K562 (cell line): ENCODE data around the gene SLIT1. TPM values are rescaled to one million over a fixed set of nuclear protein-coding genes. Genes with fewer than 3 reads are reported as not detected.

ENCODE experiments used
- ATAC-seq: fragments of 200-7000 bp; cut with Tn5 transposase; 3 replicates; pipeline ENCODE4 v1.9.1; 2020; ENCODE audit warnings: moderate library complexity
- BruUV-seq: library from RNA; stranded (reverse); fragments of 400-500 nt; replicated peaks from 2 replicates; lab custom pipeline; 2021; lab: Mats Ljungman, UMichigan
- CTCF ChIA-PET: fragments of 300-600 bp; formaldehyde crosslinking; extraction: SDS; loops from one replicate; lab custom pipeline; 2021; ENCODE audit warnings: low intra/inter-chr PET ratio; lab: Yijun Ruan, JAX
- POLR2A ChIA-PET: fragments of 300-600, 350-650 bp; sonication (Branson Sonifier 250); formaldehyde crosslinking; extraction: SDS; loops from one replicate; lab custom pipeline; 2021; ENCODE audit warnings: antibody characterized with exemption, inconsistent platforms; lab: Yijun Ruan, JAX
- DNase-seq, 4 experiments: peaks; one replicate each; pipeline versions ENCODE4 v3.0.0 to v3.0.0-alpha.2; 2011 to 2018; ENCODE audit warnings: low spot score in 3 of 4, mixed read lengths in 3 of 4; ENCODE audit errors: extremely low read depth in 1 of 4
- FAIRE-seq: peaks from 2 replicates; lab custom pipeline; 2011; peaks lifted over from hg19 to GRCh38; lab: Jason Lieb, UNC
- H2AFZ ChIP-seq: 2 replicates; pipeline ENCODE4 v1.6.0; 2011; ENCODE audit warnings: low read depth, low read length, control low read depth, inconsistent platforms
- H3K27ac ChIP-seq: fragments of 200-600 bp; 3 replicates; pipeline ENCODE4 v1.8.0; 2011; ENCODE audit warnings: low read depth, mild to moderate bottlenecking, control low read depth, inconsistent platforms, low read length, moderate library complexity, mixed read lengths; ENCODE audit errors: extremely low read depth
- H3K27me3 ChIP-seq, 2 experiments: fragments of 300-600 bp in 1 of 2; 2 replicates in 1 of 2; 3 replicates in 1 of 2; pipeline versions ENCODE4 v1.6.0 to v1.8.0; 2011; ENCODE audit warnings: inconsistent platforms in 2 of 2, low read length in 2 of 2, mild to moderate bottlenecking in 1 of 2, mixed read lengths in 1 of 2, moderate library complexity in 1 of 2; ENCODE audit not compliant: control insufficient read depth in 2 of 2, insufficient read depth in 2 of 2
- H3K36me3 ChIP-seq: fragments of 300-600 bp; 3 replicates; pipeline ENCODE4 v1.8.0; 2011; ENCODE audit warnings: mild to moderate bottlenecking, low read length, inconsistent platforms; ENCODE audit not compliant: control insufficient read depth, insufficient read depth
- H3K4me1 ChIP-seq, 2 experiments: fragments of 200-600 bp in 1 of 2; replicated peaks in 1 of 2; 2 replicates in 1 of 2; 3 replicates in 1 of 2; pipeline versions ENCODE4 v1.5.1 to v1.8.0; 2011; ENCODE audit warnings: inconsistent platforms in 2 of 2, low read length in 2 of 2, mild to moderate bottlenecking in 1 of 2, mixed read lengths in 1 of 2, moderate library complexity in 1 of 2; ENCODE audit not compliant: control insufficient read depth in 2 of 2, insufficient read depth in 2 of 2
- H3K4me2 ChIP-seq: 2 replicates; pipeline ENCODE4 v1.6.1; 2011; ENCODE audit warnings: low read length, control low read depth, inconsistent platforms, mixed read lengths; ENCODE audit not compliant: insufficient read depth
- H3K4me3 ChIP-seq: fragments of 200-600 bp; sonication (generic), shearing (Covaris generic); 2 replicates; pipeline ENCODE4 v1.5.1; 2016; ENCODE audit warnings: control low read depth, inconsistent platforms
- H3K79me2 ChIP-seq: fragments of 200-600 bp; 3 replicates; pipeline ENCODE4 v1.8.0; 2011; ENCODE audit warnings: low read length, inconsistent platforms; ENCODE audit not compliant: control insufficient read depth, insufficient read depth
- H3K9ac ChIP-seq, 2 experiments: 2 replicates each; pipeline versions ENCODE4 v1.6.0 to v1.6.1; 2011; ENCODE audit warnings: low read depth in 2 of 2, low read length in 2 of 2, control low read depth in 1 of 2, inconsistent platforms in 1 of 2, mild to moderate bottlenecking in 1 of 2, mixed read lengths in 1 of 2; ENCODE audit not compliant: insufficient read depth in 1 of 2
- H3K9me1 ChIP-seq: one replicate; pipeline ENCODE4 v1.6.0; 2011; ENCODE audit warnings: inconsistent platforms, mild to moderate bottlenecking, low read length, moderate library complexity; ENCODE audit not compliant: control insufficient read depth, insufficient read depth
- H3K9me3 ChIP-seq: replicated peaks from 2 replicates; pipeline ENCODE4 v1.5.1; 2011; ENCODE audit warnings: low read depth, low read length, inconsistent platforms; ENCODE audit not compliant: control insufficient read depth, insufficient read depth
- H4K20me1 ChIP-seq: replicated peaks from 2 replicates; pipeline ENCODE4 v1.6.1; 2011; ENCODE audit warnings: low read length, inconsistent platforms, mixed read lengths; ENCODE audit not compliant: control insufficient read depth, insufficient read depth
- BRF1 ChIP-seq: IDR thresholded peaks from 3 replicates; pipeline ENCODE4 v1.6.1; 2011; ENCODE audit warnings: borderline replicate concordance, mild to moderate bottlenecking; ENCODE audit not compliant: insufficient read length; ENCODE audit errors: extremely low read depth
- CC2D1A ChIP-seq: fragments of 450-650 bp; IDR thresholded peaks from 2 replicates; pipeline ENCODE4 v1.6.1; 2017; ENCODE audit warnings: mild to moderate bottlenecking
- CEBPG ChIP-seq, 3 experiments: fragments of 200-800 bp in 1 of 3; sonication (Bioruptor generic) in 1 of 3; sonication (generic) in 1 of 3; formaldehyde crosslinking in 1 of 3; IDR thresholded peaks in 2 of 3; conservative IDR thresholded peaks in 1 of 3; 2 replicates each; pipeline versions ENCODE4 v1.6.1 to v1.8.0; 2016 to 2022; ENCODE audit warnings: missing compliant biosample characterization in 2 of 3, missing genetic modification characterization in 2 of 3, mild to moderate bottlenecking in 1 of 3, missing genetic modification reagents in 1 of 3
- ELF2 ChIP-seq: fragments of 250-450 bp; sonication (Bioruptor Pico); IDR thresholded peaks from 2 replicates; pipeline ENCODE4 v1.5.0; 2021; ENCODE audit warnings: mild to moderate bottlenecking
- FOXA1 ChIP-seq: fragments of 450-650 bp; IDR thresholded peaks from 2 replicates; pipeline ENCODE4 v1.6.1; 2016; ENCODE audit warnings: mild to moderate bottlenecking, borderline replicate concordance
- FOXK2 ChIP-seq, 2 experiments: fragments of 450-650 bp; IDR thresholded peaks in 1 of 2; conservative IDR thresholded peaks in 1 of 2; 2 replicates each; pipeline ENCODE4 v1.6.1; 2016; ENCODE audit warnings: low read depth in 2 of 2, mild to moderate bottlenecking in 1 of 2
- IRF2 ChIP-seq: sonication (generic); formaldehyde crosslinking; IDR thresholded peaks from 2 replicates; pipeline ENCODE4 v1.8.1; 2022; ENCODE audit warnings: mild to moderate bottlenecking, missing genetic modification reagents
- KDM5B ChIP-seq: fragments of 200-600 bp; sonication (generic); IDR thresholded peaks from 2 replicates; pipeline ENCODE4 v1.6.1; 2012; ENCODE audit warnings: low read depth, mild to moderate bottlenecking, moderate library complexity, low read length, control low read depth, inconsistent platforms; ENCODE audit not compliant: insufficient replicate concordance
- KLF16 ChIP-seq: IDR thresholded peaks from 2 replicates; pipeline ENCODE4 v1.6.1; 2016; ENCODE audit warnings: antibody characterized with exemption
- MBD2 ChIP-seq: sonication (generic); IDR thresholded peaks from 2 replicates; pipeline ENCODE4 v1.6.1; 2016; ENCODE audit warnings: low read depth, borderline replicate concordance
- NFYB ChIP-seq: IDR thresholded peaks from 2 replicates; pipeline ENCODE4 v1.6.1; 2011; ENCODE audit warnings: mild to moderate bottlenecking, moderate library complexity; ENCODE audit not compliant: insufficient read length; ENCODE audit errors: extremely low read depth
- POLR3G ChIP-seq: IDR thresholded peaks from 2 replicates; pipeline ENCODE4 v1.6.1; 2011; ENCODE audit not compliant: insufficient read length, insufficient replicate concordance; ENCODE audit errors: extremely low read depth
- RFX5 ChIP-seq: IDR thresholded peaks from 2 replicates; pipeline ENCODE4 v1.6.1; 2011; ENCODE audit warnings: low read depth, mild to moderate bottlenecking, improper control_type of control experiment, low read length
- SIRT6 ChIP-seq: IDR thresholded peaks from one replicate; pipeline ENCODE4 v1.6.1; 2012; ENCODE audit warnings: low read depth, mild to moderate bottlenecking, control low read depth, inconsistent platforms, low read length, moderate library complexity
- TCFL5 ChIP-seq: fragments of 250-450 bp; sonication (Bioruptor Pico); conservative IDR thresholded peaks from 2 replicates; pipeline ENCODE4 v1.6.1; 2021; ENCODE audit warnings: mild to moderate bottlenecking, moderate library complexity, matching md5 sums
- YBX1 ChIP-seq: fragments of 450-650 bp; IDR thresholded peaks from 2 replicates; pipeline ENCODE4 v1.7.1; 2016; ENCODE audit warnings: mild to moderate bottlenecking
- ZC3H8 ChIP-seq: fragments of 450-650 bp; IDR thresholded peaks from 2 replicates; pipeline ENCODE4 v1.6.1; 2017
- ZNF551 ChIP-seq: fragments of 250-450 bp; sonication (Bioruptor Pico); IDR thresholded peaks from 2 replicates; pipeline ENCODE4 v1.5.0; 2021; ENCODE audit warnings: mild to moderate bottlenecking, moderate library complexity
- ZNF780A ChIP-seq: fragments of 250-450 bp; sonication (Bioruptor Pico); IDR thresholded peaks from 2 replicates; pipeline ENCODE4 v1.5.0; 2021; ENCODE audit warnings: mild to moderate bottlenecking
- ZNF785 ChIP-seq: fragments of 250-450 bp; sonication (Bioruptor Pico); IDR thresholded peaks from 2 replicates; pipeline ENCODE4 v1.4.0; 2020; ENCODE audit warnings: mild to moderate bottlenecking
- WGBS: fragments of 100-300 bp; shearing (Covaris generic); methylation state at CpG from one replicate; pipeline ENCODE4 v1.1.6; 2016; ENCODE audit warnings: low coverage, mixed read lengths; ENCODE audit not compliant: insufficient coverage; ENCODE audit errors: missing lambda C conversion rate; 5-methylcytosine and 5-hydroxymethylcytosine counted together
- in situ Hi-C: fragments of 300-500 bp; cut with MboI; formaldehyde crosslinking; loops from 4 replicates; pipeline ENCODE4 v1.15.0; 2018; ENCODE audit warnings: inconsistent platforms, mixed read lengths
- intact Hi-C: fragments of 100-400 bp; cut with micrococcal nuclease; formaldehyde crosslinking; loops from 2 replicates; pipeline ENCODE4 v1.14.2; 2022
- polyA plus RNA-seq, 8 experiments: library from polyadenylated mRNA; depleted of rRNA in 4 of 8; stranded (reverse) in 5 of 8; unstranded in 3 of 8; fragments of >200 nt; fragmentation: Nextera tagmentation in 2 of 8; fragmentation: Illumina TruSeq in 1 of 8; extraction: Ambion mirVana in 2 of 8; extraction: Trizol in 1 of 8; gene quantifications; 2 replicates each; pipeline versions ENCODE4 v1.2.1 to v1.2.3, GENCODE V29; 2011 to 2014; ENCODE audit warnings: inconsistent platforms in 1 of 8, missing spikeins in 1 of 8
- total RNA-seq, 7 experiments: library from RNA; depleted of rRNA in 6 of 7; stranded (reverse); fragments of >200 nt in 6 of 7; fragmentation: Illumina TruSeq in 2 of 7; extraction: Trizol in 2 of 7; gene quantifications; 2 replicates each; pipeline versions ENCODE4 v1.2.1 to v1.2.3, GENCODE V29; 2011 to 2021; ENCODE audit warnings: low replicate concordance in 1 of 7

Gene SLIT1
- total and polyA plus RNA-seq, 9 of the 15 experiments (the other 6 are each of a cell fraction or from before 2014, with no cell fraction given), result 0.01 to 0.11 (median 0.04) TPM; not detected in 3

DNA sequence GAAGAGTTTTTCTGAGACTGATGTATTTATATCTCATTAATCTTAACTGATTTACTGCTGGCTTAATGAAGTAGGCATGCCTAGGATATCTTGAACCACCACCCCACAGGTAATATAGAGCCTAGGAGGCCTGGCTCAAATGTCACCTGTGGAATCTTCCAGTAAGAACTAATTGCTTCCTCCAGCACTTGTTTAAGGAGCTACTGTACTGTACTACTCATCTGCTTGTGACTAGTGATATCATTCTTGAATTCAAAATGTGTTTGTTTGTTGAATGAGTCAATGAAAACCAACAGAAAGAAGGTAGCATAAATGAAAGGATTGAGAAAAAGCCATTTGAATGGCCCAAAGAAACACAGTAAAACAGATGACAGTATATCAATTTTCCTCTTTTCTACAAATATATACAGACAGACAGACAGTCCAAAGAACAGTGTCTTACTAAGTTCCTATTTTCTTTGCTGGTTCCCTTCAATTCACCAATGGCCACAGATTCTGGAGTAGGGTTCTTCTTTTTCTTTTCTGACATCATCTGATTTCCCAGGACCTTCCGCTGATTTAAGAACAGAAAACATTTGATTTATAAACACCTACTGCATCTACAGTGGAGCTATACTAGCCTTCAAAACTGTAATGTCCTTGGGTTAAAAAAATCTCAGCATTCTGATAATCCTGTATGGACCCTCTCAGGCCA lies 43.7 kb upstream of the SLIT1 start:
- in situ Hi-C loops, result no loop called here
- no peaks in the 10 kb centered on the region for H3K27me3 ChIP-seq
- no peaks in the 10 kb centered on the region for H4K20me1 ChIP-seq
- intact Hi-C loops, result no loop called here
- no peak overlapping the region for H3K4me3 ChIP-seq
- peaks cover 51% of the 10 kb centered on the region; the same call in 2 of the 3 replicates for H3K36me3 ChIP-seq
- FAIRE-seq, result no peak
- H3K9me1 ChIP-seq, result no peaks in the 10 kb centered on the region
- no peaks in the 10 kb centered on the region for H3K79me2 ChIP-seq
- no peak for ATAC-seq
- TF ChIP-seq FOXA1 (no peak), FOXK2 (conservative IDR thresholded peaks at IDR 0.05 in 1 of 2, IDR thresholded peaks at IDR 0.05 in 1 of 2; ENCODE audit: low read depth in 2 of 2) (no peak), ZNF780A (CRISPR knock-in tag) (no peak), KDM5B (no peak), POLR3G (no peak), SIRT6 (no peak), YBX1 (no peak), CEBPG (CRISPR knock-in tag; IDR thresholded peaks at IDR 0.05) (no peak), CEBPG (tag; conservative IDR thresholded peaks at IDR 0.05 in 1 of 2, IDR thresholded peaks at IDR 0.05 in 1 of 2) (no peak), ZC3H8 (no peak), MBD2 (no peak), TCFL5 (CRISPR knock-in tag) (no peak), BRF1 (no peak), IRF2 (no peak), KLF16 (no peak), RFX5 (no peak), NFYB (no peak), ZNF785 (CRISPR knock-in tag) (no peak), CC2D1A (no peak), ELF2 (no peak), ZNF551 (CRISPR knock-in tag) (no peak)
- CTCF ChIA-PET, result no interaction called here
- WGBS, result 90% methylated on average over 1 of the region's 1 CpG
- POLR2A ChIA-PET, result no interaction called here
- no peaks in the 10 kb centered on the region for H3K4me1 ChIP-seq
- no peak overlapping the region for H3K9ac ChIP-seq
- no peak overlapping the region for H3K27ac ChIP-seq
- no TSS peak for BruUV-seq
- DNase-seq, result no peak
- H2AFZ ChIP-seq, result no peak overlapping the region
- no peaks in the 10 kb centered on the region for H3K9me3 ChIP-seq
- H3K4me2 ChIP-seq, result no peak overlapping the region
